Esophagus mucosa (tissue), 1 donor: ENCODE data around the gene SGPP2. TPM values are rescaled to one million over a fixed set of nuclear protein-coding genes. Genes with fewer than 3 reads are reported as not detected.
"Not testable (repeated sequence)": the region's sequence is repeated elsewhere in the genome, so short reads cannot be mapped to it uniquely, and the experiment has no call there.

ENCODE experiments used
- ATAC-seq: fragments of 200-7000 bp; cut with Tn5 transposase; one replicate; pipeline ENCODE4 v1.9.1; 2020
- total RNA-seq: library from RNA; stranded (reverse); gene quantifications from one replicate; pipeline ENCODE4 v1.2.4, GENCODE V29; 2023
- donor health status: DM: yes; HTN: yes; CAD: no.

SGPP2 gene
- total RNA-seq, 1 donor from 2014 or later: 57.1 TPM

DNA sequence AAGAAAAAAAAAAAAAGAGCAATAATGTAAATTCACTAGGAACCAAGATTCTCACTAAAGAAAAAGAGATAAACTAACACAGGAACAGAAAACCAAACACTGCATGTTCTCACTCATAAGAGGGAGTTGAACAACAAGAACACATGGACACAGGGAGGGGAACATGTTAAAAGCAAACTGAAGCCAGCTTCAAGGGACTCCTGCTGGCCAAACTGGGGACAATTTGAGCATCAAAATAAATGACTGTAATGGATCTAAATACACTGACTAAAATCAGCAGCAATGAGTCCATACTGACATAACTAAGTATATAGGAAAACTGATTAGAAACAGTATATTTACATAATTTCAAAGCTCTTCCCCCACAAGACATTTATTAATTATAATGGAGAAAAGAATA lies 158.6 kb downstream of the SGPP2 start:
- ATAC-seq: no peak

DNA sequence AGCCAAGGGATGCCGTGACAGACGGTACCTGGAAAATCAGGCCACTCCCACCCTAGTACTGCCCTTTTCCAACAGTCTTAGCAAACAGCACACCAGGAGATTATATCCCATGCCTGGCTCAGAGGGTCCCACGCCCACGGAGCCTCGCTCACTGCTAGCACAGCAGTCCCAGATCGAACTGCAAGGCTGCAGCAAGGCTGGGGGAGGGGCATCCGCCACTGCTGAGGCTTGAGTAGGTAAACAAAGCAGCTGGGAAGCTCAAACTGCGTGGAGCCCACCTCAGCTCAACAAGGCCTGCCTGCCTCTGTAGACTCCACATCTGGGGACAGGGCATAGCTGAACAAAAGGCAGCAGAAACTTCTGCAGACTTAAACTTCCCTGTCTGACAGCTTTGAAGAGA lies 160.2 kb downstream of the SGPP2 start:
- ATAC-seq: not testable (repeated sequence)

DNA sequence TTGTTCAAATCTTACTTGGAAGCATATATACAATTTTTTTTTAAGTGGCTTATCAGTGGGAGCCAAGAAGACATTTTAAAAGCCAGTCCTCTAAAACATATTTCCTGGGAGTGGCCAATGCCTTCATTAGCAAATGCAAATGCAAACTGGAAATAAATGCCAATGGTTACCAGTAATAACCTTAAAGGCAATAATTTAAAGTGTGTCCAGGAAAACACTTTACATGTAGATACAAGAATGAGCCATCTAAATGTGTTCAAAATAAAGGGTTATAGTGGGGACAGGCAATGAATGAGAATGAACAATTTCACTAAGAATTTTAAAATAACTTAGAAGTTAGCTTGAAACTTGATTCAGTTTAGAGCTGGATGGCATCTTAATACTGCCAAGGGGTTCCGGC lies 167.3 kb downstream of the SGPP2 start:
- no peak for ATAC-seq

DNA sequence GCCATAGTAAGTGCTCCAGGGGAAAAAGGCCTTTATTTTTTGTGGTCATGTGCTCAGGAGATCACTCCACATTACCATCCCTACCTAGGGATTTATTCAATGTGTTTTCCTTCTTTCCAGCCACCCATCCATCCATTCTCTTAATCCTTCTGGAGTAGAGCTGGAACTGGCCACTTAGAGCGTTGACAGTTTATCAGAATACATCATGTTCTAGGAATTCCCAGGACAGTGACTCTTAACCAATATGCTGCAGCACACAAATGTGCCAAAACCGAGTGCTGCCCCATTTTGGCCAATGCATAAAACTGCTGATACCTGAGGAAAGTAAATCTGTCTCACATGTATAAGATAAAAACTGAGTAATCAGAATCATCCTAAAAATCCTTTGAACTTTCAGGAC lies 167.8 kb downstream of the SGPP2 start:
- no peak for ATAC-seq

DNA sequence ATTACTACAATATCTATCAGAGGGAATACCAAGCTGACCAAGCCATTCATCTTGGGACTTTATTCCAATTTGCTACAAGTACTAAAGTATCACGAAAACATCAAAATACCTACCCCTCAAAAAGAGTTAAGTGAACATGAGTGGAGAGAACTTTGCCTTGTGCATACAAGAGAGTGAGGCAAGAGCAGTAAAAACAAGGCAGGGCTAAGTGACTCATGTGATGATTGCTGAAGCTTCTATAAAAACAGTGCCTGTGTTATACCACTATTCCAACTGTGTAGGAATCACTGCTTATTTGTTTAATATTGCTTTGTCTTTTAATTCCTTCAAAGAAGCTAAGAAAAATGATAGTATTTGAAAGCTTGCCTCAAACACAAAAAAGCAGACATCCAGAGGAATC lies 170.3 kb downstream of the SGPP2 start:
- ATAC-seq: peak; percentile 72

DNA sequence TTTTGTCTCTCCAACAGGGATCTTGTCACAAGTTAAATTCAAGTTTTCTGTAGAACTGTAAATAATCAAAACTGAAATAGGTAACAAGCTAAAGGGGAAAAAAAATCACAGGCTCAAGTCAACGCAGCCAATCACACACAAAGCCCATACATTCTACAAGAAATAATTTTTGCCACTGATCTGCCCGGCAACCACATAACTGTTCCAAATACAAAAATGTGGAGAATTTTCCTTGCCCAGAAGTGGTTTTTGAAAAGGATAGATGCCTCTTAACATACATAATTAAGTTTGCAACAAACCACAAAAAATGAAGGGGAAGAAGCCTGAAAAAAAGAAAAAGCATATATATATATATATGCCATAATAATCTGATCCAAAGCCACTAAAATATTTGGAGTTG lies 171.2 kb downstream of the SGPP2 start:
- ATAC-seq: no peak

DNA sequence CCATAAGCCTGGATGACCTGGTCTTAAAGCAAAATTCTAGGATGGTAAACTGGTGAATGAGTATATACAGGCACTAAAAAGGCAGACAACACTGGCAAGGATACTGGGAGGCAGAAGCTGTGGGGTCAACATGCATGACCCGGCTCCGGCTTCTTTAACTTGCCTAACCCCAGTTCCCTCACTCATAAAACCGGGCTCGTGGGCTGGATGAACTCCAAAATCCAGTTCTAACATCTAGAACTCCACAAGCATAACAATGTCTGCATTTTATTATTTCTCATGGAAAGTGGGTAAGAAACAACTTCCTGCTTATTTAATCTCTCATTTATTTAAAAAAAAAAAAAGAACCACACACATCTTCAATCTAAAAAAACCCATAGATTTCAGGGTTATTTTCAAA lies 174.3 kb downstream of the SGPP2 start:
- ATAC-seq: no peak

DNA sequence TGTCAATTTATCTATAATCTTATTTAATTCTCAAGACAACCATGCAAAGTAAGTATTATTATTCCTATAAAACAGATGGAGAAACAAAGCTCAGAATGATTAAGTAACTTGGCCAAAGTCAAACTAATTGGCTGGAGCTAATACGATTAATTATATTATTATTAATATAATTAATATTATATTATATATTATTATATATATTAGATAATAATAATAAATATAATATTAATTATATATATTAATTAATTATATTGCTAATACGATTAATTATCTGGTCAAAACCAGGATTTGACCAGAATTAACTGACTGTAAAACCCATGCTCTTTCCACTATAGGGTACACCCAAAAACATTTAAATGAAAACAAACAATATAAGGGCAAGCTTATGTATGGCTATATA lies 179.2 kb downstream of the SGPP2 start:
- ATAC-seq: no peak

DNA sequence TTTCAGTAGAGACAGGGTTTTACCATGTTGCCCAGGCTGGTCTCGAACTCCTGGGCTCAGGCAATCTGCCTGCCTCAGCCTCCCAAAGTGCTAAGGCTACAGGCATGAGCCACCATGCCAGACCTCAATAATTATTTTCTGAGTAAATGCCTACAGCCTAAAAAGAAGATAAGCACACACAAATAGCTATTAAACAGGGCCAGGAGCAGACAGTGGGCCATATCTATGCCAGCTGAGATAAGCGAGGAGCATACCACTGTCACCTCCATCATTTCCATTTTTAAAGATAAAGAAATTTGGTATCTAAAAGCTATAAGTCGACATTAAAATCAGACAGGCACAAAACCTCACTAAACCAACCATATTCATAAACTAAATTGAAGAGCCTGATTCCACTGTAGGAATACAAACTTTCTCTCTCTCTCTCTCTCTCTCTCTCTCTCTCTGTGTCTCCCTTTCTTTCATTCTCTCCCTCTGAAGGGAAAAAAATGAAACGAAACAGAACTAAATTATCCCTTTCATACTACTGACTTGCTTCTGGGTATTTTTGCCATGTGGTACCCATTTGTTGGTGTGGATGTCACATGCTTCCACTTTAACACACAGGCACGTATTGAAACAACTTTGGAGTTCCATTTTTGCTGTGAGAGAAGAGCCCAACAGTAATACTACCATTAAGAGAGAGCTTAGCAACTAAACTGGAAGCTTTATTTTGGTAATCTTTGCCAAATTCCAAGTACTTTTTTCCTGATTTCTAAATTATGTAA lies 180.6 kb downstream of the SGPP2 start:
- ATAC-seq: no peak

DNA sequence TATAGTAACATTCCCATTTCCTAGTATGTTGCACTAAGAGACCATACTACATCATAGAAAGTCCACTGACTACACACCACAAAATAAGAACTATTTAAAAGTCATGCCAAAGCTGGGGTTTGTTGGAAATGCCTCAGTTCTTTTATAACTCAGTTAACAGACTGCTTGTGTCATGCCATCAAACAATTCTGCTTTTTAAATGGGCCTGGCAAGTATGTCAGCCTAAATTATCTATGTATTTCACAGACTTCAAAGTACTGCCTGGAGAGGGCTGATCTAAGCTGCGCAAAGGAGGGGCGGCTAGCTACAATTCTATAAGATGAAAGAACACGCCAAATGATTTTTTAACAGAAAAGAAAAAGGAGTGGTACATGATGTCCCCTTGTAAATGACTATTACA lies 182.0 kb downstream of the SGPP2 start:
- no peak for ATAC-seq

DNA sequence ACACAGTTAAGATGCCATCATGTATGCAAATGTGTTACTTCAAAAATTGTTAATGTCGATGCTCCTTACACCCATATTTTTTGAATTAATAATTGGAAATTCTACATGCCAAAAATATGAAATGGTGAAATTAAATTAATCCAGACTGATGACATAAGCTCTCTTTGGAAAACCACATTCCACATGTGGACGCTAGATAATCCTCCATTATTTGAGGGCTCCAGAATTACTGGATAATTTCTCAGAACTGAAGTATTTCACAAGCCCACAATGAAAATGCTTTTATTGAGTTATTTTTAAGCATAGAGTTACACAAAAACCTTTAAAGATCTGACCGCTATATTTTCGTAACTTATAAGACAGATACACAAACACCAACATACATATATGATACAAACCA lies 183.7 kb downstream of the SGPP2 start:
- no peak for ATAC-seq

DNA sequence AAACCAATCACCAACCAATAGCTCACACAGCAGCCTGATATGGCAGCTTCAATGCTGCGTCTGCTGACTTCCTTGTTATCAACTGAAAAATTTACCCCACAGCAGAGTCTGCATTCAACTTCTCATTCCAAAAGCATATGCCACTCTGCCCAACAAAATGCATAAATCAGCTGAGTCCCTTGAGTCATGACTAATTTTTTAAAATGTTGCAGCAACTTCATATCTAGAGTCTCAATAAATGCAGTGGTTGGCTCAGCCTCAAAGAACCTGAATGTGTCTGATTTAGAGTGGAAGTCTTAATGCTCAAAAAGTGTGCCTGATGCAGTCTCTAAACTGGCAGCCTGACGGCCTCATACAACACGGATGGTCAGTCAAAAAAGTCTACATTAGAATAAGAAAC lies 185.0 kb downstream of the SGPP2 start:
- no peak for ATAC-seq

Other genes starting within 250 kb of the SGPP2 start
- gene PAX3, start 125.5 kb upstream of the SGPP2 start, total RNA-seq: not detected
- 24.2 TPM for gene FARSB, start 231.5 kb downstream of the SGPP2 start, total RNA-seq
- gene MOGAT1, start 247.1 kb downstream of the SGPP2 start, total RNA-seq: not detected